ENCODE results near the gene OR6N1.

Gene OR6N1

GRCh38 chr1:158728510-158729225 is 43.3 kb downstream of the OR6N1 start:
- no peak for DNase-seq (ENCODE audit: low read depth)
- H3K4me3 ChIP-seq (ENCODE audit: low read depth, low read length): no peak overlapping the region
- TF ChIP-seq, protein P1, sequence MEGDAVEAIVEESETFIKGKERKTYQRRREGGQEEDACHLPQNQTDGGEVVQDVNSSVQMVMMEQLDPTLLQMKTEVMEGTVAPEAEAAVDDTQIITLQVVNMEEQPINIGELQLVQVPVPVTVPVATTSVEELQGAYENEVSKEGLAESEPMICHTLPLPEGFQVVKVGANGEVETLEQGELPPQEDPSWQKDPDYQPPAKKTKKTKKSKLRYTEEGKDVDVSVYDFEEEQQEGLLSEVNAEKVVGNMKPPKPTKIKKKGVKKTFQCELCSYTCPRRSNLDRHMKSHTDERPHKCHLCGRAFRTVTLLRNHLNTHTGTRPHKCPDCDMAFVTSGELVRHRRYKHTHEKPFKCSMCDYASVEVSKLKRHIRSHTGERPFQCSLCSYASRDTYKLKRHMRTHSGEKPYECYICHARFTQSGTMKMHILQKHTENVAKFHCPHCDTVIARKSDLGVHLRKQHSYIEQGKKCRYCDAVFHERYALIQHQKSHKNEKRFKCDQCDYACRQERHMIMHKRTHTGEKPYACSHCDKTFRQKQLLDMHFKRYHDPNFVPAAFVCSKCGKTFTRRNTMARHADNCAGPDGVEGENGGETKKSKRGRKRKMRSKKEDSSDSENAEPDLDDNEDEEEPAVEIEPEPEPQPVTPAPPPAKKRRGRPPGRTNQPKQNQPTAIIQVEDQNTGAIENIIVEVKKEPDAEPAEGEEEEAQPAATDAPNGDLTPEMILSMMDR (IDR thresholded peaks at IDR 0.05; ENCODE audit: insufficient read depth, low read depth, low read length, missing control alignments): no peak

DNA sequence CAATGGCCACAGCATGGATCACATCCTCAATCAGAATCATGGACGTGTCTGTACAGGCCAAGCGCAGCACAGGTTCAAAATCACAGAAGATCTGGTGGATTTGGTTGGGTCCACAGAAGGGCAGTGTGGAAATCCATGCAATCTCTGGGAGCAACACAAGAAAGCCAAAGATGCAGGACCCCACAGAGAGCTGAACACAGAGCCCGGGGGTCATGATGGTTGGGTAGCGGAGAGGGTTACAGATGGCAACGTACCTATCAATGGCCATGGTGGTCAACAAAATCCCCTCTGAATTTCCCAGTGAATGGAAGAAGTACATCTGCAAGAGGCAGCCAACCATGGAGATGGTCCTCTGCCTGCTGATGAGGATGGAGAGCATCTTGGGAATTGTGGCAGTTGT is 47.6 kb downstream of the OR6N1 start:
- TF ChIP-seq, protein P1 (IDR thresholded peaks at IDR 0.05; ENCODE audit: insufficient read depth, low read depth, low read length, missing control alignments): no peak
- no peak for DNase-seq (ENCODE audit: low read depth)

DNA sequence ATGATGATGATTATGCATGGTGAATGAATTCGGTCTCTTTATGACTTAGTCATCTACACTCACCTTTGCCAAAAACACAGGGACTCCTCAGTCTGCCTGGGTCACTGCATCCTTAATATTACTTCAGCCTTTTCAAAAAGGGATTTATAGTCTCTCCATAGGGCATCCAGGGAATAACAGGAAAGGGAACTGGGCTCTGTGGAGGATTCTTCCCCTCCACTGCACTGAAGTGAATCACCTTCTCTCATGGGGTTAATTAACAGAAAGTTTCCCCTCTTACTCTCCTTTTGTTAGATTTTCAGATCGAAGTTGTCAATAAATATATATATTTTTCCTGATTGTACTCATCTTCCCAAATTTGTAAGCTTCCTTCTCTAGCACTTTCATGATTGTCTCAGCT is 51.4 kb downstream of the OR6N1 start, which contains the start of gene OR6K3:
OR6K3 (minus strand) TSS at position 101 of the 400 bp plus-strand sequence. CDS start 2,605 bp downstream, outside the sequence.
- TF ChIP-seq, protein P1 (IDR thresholded peaks at IDR 0.05; ENCODE audit: insufficient read depth, low read depth, low read length, missing control alignments): no peak
- no peak for DNase-seq (ENCODE audit: low read depth)
- no peak within 1 kb of the TSS for H3K4me3 ChIP-seq (ENCODE audit: low read depth, low read length)

More for the DNA sequence above, 47.6 kb downstream of the OR6N1 start:
- no peak overlapping the region for H3K4me3 ChIP-seq (ENCODE audit: low read depth, low read length)

DNA sequence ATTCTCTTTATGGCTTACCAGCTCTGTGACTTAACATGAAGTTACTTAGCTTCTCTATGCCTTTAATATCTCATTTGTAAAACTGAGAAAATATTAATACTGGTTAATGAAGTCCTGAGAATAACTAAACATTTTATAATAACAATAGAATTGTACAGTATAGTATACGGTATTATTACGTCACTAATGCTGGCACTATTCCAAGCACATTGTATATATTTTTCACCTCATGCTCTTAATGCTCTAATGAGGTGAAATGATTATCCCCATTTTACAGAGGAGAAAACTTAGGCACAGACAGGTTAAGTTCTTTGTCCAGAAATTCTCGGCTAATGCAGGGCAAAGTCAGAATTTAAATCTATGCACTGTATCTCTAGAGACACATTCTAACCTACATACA is 52.3 kb downstream of the OR6N1 start:
- no peak for DNase-seq (ENCODE audit: low read depth)
- TF ChIP-seq, protein P1 (IDR thresholded peaks at IDR 0.05; ENCODE audit: insufficient read depth, low read depth, low read length, missing control alignments): no peak
- no peak overlapping the region for H3K4me3 ChIP-seq (ENCODE audit: low read depth, low read length)

- TF ChIP-seq, protein P1 (IDR thresholded peaks at IDR 0.05; ENCODE audit: insufficient read depth, low read depth, low read length, missing control alignments): no peak
Measured at GRCh38 chr1:158717344-158717743, 54.7 kb downstream of the OR6N1 start.

GRCh38 chr1:158716335-158716734 is 55.7 kb downstream of the OR6N1 start:
- H3K4me3 ChIP-seq (ENCODE audit: low read depth, low read length): no peak overlapping the region
- TF ChIP-seq, protein P1 (IDR thresholded peaks at IDR 0.05; ENCODE audit: insufficient read depth, low read depth, low read length, missing control alignments): no peak
- peak; percentile 32 for DNase-seq (ENCODE audit: low read depth)

More at GRCh38 chr1:158717344-158717743, 54.7 kb downstream of the OR6N1 start:
- DNase-seq (ENCODE audit: low read depth): no peak
- H3K4me3 ChIP-seq (ENCODE audit: low read depth, low read length): no peak overlapping the region

DNA sequence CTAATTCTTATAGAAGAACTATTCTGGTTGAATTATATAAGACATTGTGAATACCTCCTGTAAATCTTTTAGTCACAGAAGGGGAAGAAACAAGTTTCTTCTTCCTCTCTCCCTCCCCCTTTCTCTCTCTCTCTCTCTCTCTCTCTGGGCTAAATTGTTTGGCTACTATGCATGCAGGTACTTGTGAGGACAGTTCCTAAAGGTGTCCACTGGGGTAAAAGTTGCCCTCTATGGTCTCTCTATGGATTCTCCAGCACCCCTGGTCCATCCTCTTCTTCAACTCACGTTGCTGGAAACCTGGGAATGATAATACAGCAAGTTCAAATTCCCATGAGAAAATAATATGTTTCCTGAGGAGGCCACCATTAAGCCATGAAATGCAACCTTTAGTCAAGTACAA is 57.2 kb downstream of the OR6N1 start:
- no peak for DNase-seq (ENCODE audit: low read depth)
- TF ChIP-seq, protein P1 (IDR thresholded peaks at IDR 0.05; ENCODE audit: insufficient read depth, low read depth, low read length, missing control alignments): no peak
- no peak overlapping the region for H3K4me3 ChIP-seq (ENCODE audit: low read depth, low read length)
